ENCODE measurements around the gene CFAP99.
"Not testable (repeated sequence)": the region's sequence is repeated elsewhere in the genome, so short reads cannot be mapped to it uniquely, and the experiment has no call there.

The CFAP99 gene

GRCh38 chr4:2377241-2377640 is 41.5 kb upstream of the CFAP99 start:
- no peak for DNase-seq (ENCODE audit: low read depth)
- TF ChIP-seq CTCF (IDR thresholded peaks at IDR 0.05; ENCODE audit: insufficient read depth, low read depth, low read length, missing control alignments) = no peak
- H3K4me3 ChIP-seq (ENCODE audit: low read depth, low read length) = no peak overlapping the region

- H3K4me3 ChIP-seq (ENCODE audit: low read depth, low read length) = no peak overlapping the region
- TF ChIP-seq CTCF (IDR thresholded peaks at IDR 0.05; ENCODE audit: insufficient read depth, low read depth, low read length, missing control alignments) = no peak
- DNase-seq (ENCODE audit: low read depth) = no peak
Measured at GRCh38 chr4:2378401-2378800, 40.4 kb upstream of the CFAP99 start.

GRCh38 chr4:2378898-2379297 is 39.9 kb upstream of the CFAP99 start:
- TF ChIP-seq CTCF (IDR thresholded peaks at IDR 0.05; ENCODE audit: insufficient read depth, low read depth, low read length, missing control alignments) = no peak
- no peak overlapping the region for H3K4me3 ChIP-seq (ENCODE audit: low read depth, low read length)
- DNase-seq (ENCODE audit: low read depth) = no peak

- not testable (repeated sequence) for H3K4me3 ChIP-seq (ENCODE audit: low read depth, low read length); DNase-seq (ENCODE audit: low read depth)
Measured at GRCh38 chr4:2380589-2380988, 38.2 kb upstream of the CFAP99 start.

- not testable (repeated sequence) for DNase-seq (ENCODE audit: low read depth); H3K4me3 ChIP-seq (ENCODE audit: low read depth, low read length)
Measured at GRCh38 chr4:2382769-2383202, 36.0 kb upstream of the CFAP99 start.

- H3K4me3 ChIP-seq (ENCODE audit: low read depth, low read length); DNase-seq (ENCODE audit: low read depth): not testable (repeated sequence)
Measured at GRCh38 chr4:2383220-2383631, 35.5 kb upstream of the CFAP99 start.

GRCh38 chr4:2383760-2384159 is 35.0 kb upstream of the CFAP99 start:
- no peak for TF ChIP-seq CTCF (IDR thresholded peaks at IDR 0.05; ENCODE audit: insufficient read depth, low read depth, low read length, missing control alignments)
- H3K4me3 ChIP-seq (ENCODE audit: low read depth, low read length) = no peak overlapping the region
- no peak for DNase-seq (ENCODE audit: low read depth)

- no peak for TF ChIP-seq CTCF (IDR thresholded peaks at IDR 0.05; ENCODE audit: insufficient read depth, low read depth, low read length, missing control alignments)
- no peak overlapping the region for H3K4me3 ChIP-seq (ENCODE audit: low read depth, low read length)
- no peak for DNase-seq (ENCODE audit: low read depth)
Measured at GRCh38 chr4:2384245-2384644, 34.5 kb upstream of the CFAP99 start.

- TF ChIP-seq CTCF (IDR thresholded peaks at IDR 0.05; ENCODE audit: insufficient read depth, low read depth, low read length, missing control alignments) = no peak
- no peak overlapping the region for H3K4me3 ChIP-seq (ENCODE audit: low read depth, low read length)
- DNase-seq (ENCODE audit: low read depth) = no peak
Measured at GRCh38 chr4:2385516-2385915, 33.2 kb upstream of the CFAP99 start.
